Measurements from ENCODE around the gene KRTAP10-7.

DNA sequence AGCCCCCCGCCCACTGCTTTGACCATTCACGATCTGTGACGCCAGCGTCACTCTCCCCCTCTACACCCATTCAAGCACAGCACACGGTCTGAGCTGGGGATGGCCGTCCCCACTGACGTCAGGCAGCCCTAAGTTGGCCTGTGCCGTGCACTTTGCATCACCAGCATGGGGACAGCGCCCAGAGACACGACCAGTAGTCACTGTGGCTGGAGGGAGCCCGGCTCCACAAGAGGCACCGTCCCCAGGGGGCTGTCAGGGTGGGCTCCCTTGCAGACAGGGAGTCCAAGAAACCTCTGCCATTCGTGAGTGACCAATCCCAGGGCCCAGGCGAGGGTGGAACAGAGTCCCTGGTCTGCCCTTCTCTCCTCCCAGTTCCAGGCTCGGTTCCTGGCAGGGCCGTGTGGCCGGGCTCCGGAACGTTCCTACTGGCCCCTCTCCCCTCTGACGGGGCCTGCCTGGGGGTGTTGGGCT is 13.8 kb downstream of the KRTAP10-7 start:
- TF ChIP-seq, protein P1, sequence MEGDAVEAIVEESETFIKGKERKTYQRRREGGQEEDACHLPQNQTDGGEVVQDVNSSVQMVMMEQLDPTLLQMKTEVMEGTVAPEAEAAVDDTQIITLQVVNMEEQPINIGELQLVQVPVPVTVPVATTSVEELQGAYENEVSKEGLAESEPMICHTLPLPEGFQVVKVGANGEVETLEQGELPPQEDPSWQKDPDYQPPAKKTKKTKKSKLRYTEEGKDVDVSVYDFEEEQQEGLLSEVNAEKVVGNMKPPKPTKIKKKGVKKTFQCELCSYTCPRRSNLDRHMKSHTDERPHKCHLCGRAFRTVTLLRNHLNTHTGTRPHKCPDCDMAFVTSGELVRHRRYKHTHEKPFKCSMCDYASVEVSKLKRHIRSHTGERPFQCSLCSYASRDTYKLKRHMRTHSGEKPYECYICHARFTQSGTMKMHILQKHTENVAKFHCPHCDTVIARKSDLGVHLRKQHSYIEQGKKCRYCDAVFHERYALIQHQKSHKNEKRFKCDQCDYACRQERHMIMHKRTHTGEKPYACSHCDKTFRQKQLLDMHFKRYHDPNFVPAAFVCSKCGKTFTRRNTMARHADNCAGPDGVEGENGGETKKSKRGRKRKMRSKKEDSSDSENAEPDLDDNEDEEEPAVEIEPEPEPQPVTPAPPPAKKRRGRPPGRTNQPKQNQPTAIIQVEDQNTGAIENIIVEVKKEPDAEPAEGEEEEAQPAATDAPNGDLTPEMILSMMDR (IDR thresholded peaks at IDR 0.05; ENCODE audit: insufficient read depth, low read depth, low read length), result no peak
- no peak for TF ChIP-seq EZH2 (IDR thresholded peaks at IDR 0.05; ENCODE audit: insufficient read depth, low read length)

Data from astrocyte (in vitro differentiated cells and primary cell).